Natural killer cell treated with Interleukin-12 subunit alpha and Interleukin-12 subunit beta and Interleukin-15 and Interleukin-18, amount 100 ng/mL, for 72 hours (primary cell): ENCODE data around the gene P4HTM. TPM values are rescaled to one million over a fixed set of nuclear protein-coding genes. Genes with fewer than 3 reads are reported as not detected.

ENCODE experiments used
- ATAC-seq, 2 donors: fragments of 150-1000 bp; cut with Tn5 transposase in 1 of 2; sonication (Bioruptor Pico), chemical (Tn5 transposase) in 1 of 2; 2 replicates each; pipeline ENCODE4 v1.10.0; 2021
- DNase-seq: peaks from one replicate; pipeline ENCODE4 v3.0.0; 2022; ENCODE audit warnings: low spot score
- H3K27ac Mint-ChIP-seq, 2 donors: 1 replicate in 1 of 2; 2 replicates in 1 of 2; pipeline ENCODE4 v1.8.0; 2022; ENCODE audit warnings: mixed read lengths in 2 of 2, mild to moderate bottlenecking in 1 of 2, moderate library complexity in 1 of 2
- H3K27me3 Mint-ChIP-seq, 2 donors: 1 replicate in 1 of 2; 2 replicates in 1 of 2; pipeline ENCODE4 v1.8.0; 2022; ENCODE audit warnings: mixed read lengths in 2 of 2
- H3K36me3 Mint-ChIP-seq: one replicate; pipeline ENCODE4 v1.8.0; 2022; ENCODE audit warnings: mixed read lengths
- H3K4me1 Mint-ChIP-seq, 2 donors: 1 replicate in 1 of 2; 2 replicates in 1 of 2; pipeline ENCODE4 v1.8.0; 2022; ENCODE audit warnings: low read depth in 2 of 2, mixed read lengths in 2 of 2, mild to moderate bottlenecking in 1 of 2
- H3K4me3 Mint-ChIP-seq: one replicate; pipeline ENCODE4 v1.8.0; 2022; ENCODE audit warnings: mixed read lengths
- H3K9me3 Mint-ChIP-seq: 2 replicates; pipeline ENCODE4 v1.8.0; 2022; ENCODE audit warnings: mixed read lengths
- total RNA-seq, 2 donors: library from RNA; stranded (reverse); gene quantifications; one replicate each; pipeline ENCODE4 v1.2.3, GENCODE V29; 2022

P4HTM gene
- total RNA-seq, 2 donors from 2014 or later, result 23.2 to 34.7 TPM

DNA sequence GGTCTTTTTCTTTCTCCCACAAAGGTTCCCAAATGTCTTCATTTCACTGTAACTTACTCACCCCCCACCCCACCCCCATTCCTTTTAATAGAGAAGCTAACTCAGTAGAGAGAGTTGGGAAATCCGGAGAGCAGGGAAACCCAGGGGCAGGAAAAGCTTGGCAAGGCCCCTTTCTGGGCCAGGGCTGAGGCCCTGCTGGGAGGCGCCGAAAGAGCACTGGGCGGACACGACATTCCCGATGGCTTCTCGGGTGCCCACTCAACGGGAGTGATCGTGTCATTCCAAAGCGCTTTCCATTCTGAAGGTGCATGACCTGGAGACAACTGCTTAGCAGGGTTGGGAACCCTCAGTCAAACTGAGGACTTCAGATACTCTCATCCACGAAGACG, 29.9 kb downstream of the P4HTM start:
- Mint-ChIP-seq H3K4me3 (peak overlapping the region; percentile 93), H3K36me3 (peaks cover 4% of the 10 kb centered on the region), H3K4me1 (peaks cover 23% of the 10 kb centered on the region in 2 donors)

DNA sequence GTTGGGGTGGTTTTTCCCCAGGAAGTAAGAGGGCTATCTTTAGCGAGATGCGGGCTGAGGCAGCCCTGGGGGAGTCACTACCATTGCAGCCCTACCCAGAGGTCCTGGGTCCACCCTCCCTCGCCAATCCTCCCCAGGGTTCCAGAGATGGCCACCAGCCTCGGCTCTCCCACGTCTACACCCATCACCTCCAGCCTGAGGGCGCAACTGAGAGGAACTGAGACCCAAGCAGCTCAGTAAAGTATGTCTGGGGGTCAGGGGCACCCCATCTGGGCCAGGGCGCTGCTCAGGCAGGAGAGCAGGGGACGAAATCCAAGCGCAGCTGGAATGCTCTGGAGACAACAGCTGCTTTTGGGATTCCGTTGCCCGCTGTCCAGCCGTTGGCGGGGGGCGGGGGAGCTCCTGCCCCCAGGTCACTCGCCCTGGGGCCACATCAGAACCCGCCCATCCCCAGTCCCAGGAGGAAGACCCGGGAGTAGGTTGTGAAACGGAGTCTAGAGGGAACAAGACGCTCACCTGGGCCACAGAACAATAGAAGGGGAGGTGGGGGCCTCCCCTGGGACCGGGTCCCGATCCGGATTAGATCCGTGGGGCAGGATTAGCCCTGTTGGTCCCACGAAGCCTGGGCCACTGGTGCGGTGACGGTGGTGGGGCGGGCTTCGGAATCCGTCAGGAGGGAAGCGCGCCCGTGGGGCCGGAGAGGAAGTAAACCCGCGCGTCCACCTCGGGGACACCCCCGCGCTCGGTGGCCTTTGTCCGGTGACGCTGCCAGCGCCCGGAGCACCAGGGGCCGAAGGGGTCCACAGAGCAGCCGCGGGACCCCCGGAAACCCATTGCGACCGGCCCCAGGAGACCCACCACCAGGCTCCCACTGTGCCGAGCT, 30.5 kb downstream of the P4HTM start:
- peaks cover 4% of the 10 kb centered on the region for H3K36me3 Mint-ChIP-seq
- ATAC-seq, result peak in 1 of 2 donors; percentile 2
- peak overlapping the region; percentile 93 for H3K4me3 Mint-ChIP-seq
- H3K9me3 Mint-ChIP-seq, result no peaks in the 10 kb centered on the region
- peak overlapping the region; percentile 86 to 97 for H3K27ac Mint-ChIP-seq
- H3K4me1 Mint-ChIP-seq, result peaks cover 25 to 26% of the 10 kb centered on the region in 2 donors
- no peaks in the 10 kb centered on the region for H3K27me3 Mint-ChIP-seq
- DNase-seq, result peak; percentile 80

More for the DNA sequence above, 29.9 kb downstream of the P4HTM start:
- Mint-ChIP-seq H3K9me3 (no peaks in the 10 kb centered on the region), H3K27me3 (no peaks in the 10 kb centered on the region), H3K27ac (peak overlapping the region; percentile 86 to 97)
- ATAC-seq (no peak), DNase-seq (no peak)

DNA sequence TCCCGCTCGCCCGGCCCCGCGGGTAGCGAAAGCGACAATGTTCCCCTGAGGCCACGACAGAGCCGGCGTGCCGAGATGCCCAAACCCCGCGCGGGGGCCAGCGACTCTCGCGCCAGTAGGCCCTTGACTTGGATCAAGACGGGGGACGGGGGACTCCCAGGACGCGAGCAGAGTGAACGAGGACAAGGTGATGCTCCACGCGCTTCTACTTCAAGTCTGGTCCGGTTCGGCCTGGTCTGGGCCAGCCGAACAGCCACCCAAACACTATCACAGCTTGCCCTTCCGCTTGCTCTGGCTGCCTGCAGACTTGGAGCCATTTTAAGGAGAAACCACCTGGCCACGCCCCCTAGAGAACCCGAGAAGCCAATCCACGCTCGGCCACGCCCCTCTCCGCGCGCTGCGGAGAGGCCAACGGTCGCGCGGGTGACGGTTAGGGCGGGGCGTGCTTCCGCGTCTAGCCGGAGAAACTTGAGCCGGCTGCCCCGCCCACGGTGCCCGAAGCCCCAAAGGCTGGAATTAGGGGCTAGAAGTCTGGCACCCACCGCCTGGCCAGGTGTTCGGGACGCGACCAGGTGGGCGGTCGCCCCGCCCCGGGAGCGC, 31.3 kb downstream of the P4HTM start:
- H3K4me1 Mint-ChIP-seq, result peaks cover 28 to 30% of the 10 kb centered on the region in 2 donors
- peak; percentile 84 to 90 for ATAC-seq
- no peaks in the 10 kb centered on the region for H3K27me3 Mint-ChIP-seq
- no peaks in the 10 kb centered on the region for H3K9me3 Mint-ChIP-seq
- peak overlapping the region; percentile 86 to 97 for H3K27ac Mint-ChIP-seq
- DNase-seq, result peak; percentile 99
- H3K4me3 Mint-ChIP-seq, result peak overlapping the region; percentile 93
- peaks cover 4% of the 10 kb centered on the region for H3K36me3 Mint-ChIP-seq

DNA sequence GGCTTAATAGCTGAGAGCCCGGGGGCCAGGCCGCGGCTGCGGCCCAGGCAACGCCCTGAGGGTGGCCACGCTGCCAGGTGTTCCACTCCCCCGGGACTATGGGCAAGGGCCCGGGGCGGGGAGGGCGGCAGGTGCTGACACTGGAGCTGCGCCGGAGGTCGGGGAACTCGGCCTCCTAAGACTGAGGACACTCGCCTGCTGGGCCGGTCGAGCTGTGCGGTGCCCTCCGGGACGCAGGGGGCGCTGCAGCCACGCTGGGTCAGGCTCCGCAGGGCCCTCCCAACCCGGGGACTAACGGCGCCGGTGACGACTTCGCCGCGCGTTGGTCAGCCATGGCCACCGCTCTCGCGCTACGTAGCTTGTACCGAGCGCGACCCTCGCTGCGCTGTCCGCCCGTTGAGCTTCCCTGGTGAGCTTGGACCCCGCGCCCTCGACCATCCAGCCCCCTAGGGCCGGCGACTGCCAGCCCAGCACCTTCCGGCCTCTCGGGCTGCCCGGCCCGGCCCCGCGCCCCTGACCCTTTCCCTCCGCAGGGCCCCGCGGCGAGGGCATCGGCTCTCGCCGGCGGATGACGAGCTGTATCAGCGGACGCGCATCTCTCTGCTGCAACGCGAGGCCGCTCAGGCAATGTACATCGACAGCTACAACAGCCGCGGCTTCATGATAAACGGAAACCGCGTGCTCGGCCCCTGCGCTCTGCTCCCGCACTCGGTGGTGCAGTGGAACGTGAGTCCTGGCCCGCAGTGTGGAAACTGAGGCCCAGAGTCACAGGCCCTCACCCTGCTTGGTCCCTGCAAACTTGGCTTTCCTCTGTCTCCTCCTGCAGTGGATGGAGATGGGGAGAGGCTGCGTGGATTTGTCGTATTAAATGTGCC, 32.0 kb downstream of the P4HTM start, which contains the start of gene NDUFAF3:
TSS of gene NDUFAF3 (plus strand) at position 309 of the 875 bp plus-strand sequence. CDS start at position 333, 24 bp downstream.
- peaks cover 31 to 33% of the 10 kb centered on the region in 2 donors for H3K4me1 Mint-ChIP-seq
- peak within 1 kb of the TSS; percentile 93 for H3K4me3 Mint-ChIP-seq
- no peaks in the 10 kb centered on the region for H3K9me3 Mint-ChIP-seq
- peaks cover 8% of the 10 kb centered on the region for H3K36me3 Mint-ChIP-seq
- H3K27ac Mint-ChIP-seq, result peak within 1 kb of the TSS; percentile 86 to 97
- DNase-seq (peak; percentile 95), ATAC-seq (peak; percentile 86 to 87)
- no peaks in the 10 kb centered on the region for H3K27me3 Mint-ChIP-seq

DNA sequence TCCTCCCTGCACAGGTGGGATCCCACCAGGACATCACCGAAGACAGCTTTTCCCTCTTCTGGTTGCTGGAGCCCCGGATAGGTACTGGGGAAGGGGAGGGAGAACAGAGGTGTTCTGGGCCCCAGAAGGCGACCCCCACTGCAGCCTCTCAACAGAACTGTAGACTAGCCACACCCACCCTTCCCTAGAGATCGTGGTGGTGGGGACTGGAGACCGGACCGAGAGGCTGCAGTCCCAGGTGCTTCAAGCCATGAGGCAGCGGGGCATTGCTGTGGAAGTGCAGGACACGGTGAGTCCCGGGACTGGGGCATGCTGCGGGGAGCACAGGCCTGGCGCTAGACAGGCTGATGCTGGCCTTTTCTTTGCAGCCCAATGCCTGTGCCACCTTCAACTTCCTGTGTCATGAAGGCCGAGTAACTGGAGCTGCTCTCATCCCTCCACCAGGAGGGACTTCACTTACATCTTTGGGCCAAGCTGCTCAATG, 32.7 kb downstream of the P4HTM start:
- H3K9me3 Mint-ChIP-seq, result no peaks in the 10 kb centered on the region
- H3K4me1 Mint-ChIP-seq, result peaks cover 36% of the 10 kb centered on the region in 2 donors
- ATAC-seq (no peak), DNase-seq (no peak)
- H3K27me3 Mint-ChIP-seq, result no peaks in the 10 kb centered on the region
- H3K4me3 Mint-ChIP-seq, result peak overlapping the region; percentile 93
- H3K27ac Mint-ChIP-seq, result peak overlapping the region; percentile 86 to 92
- H3K36me3 Mint-ChIP-seq, result peaks cover 12% of the 10 kb centered on the region

DNA sequence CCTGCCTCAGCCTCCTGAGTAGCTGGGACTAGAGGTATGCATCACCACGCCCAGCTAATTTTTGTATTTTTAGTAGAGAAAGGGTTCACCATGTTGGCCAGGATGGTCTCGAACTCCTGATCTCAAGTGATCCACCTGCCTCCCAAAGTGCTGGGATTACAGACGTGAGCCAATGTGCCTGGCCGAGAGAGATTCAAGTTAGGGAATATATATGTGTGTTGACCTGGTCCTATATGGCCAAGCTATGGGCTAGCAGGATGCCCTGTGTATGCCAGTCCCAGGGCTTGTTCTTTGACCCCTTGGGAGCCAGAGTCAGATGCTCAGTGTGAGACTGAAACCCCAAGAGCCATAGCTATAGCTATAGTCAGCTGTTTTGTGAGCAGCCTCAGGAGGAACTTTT, 33.7 kb downstream of the P4HTM start:
- DNase-seq (no peak), ATAC-seq (no peak)
- H3K27ac Mint-ChIP-seq, result peak overlapping the region; percentile 86 to 92
- peaks cover 22% of the 10 kb centered on the region for H3K36me3 Mint-ChIP-seq
- peak overlapping the region; percentile 93 for H3K4me3 Mint-ChIP-seq
- H3K4me1 Mint-ChIP-seq, result peaks cover 42 to 45% of the 10 kb centered on the region in 2 donors
- H3K27me3 Mint-ChIP-seq, result no peaks in the 10 kb centered on the region
- H3K9me3 Mint-ChIP-seq, result no peaks in the 10 kb centered on the region

DNA sequence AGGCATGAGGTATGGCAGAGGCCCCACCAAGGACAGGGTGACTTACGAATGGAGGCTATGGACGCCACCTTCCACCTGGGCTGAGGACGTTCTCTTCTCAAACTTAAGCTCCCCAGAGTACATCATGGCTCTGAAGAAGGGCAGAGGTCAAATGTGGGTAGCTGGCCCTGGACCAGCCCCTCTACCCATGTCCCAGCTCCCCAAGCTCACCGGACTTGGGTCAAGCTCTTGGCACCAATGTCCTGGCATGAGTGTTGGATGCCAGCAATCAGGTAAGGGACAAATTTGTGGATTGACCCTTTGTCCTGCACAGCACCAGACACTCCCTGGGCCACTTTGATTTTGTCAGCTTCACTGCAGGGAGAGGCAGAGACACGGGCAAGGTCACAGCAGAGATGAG, 34.4 kb downstream of the P4HTM start:
- Mint-ChIP-seq H3K4me3 (peak overlapping the region; percentile 34), H3K4me1 (peaks cover 45 to 49% of the 10 kb centered on the region in 2 donors), H3K27me3 (no peaks in the 10 kb centered on the region), H3K27ac (peak overlapping the region; percentile 86 to 92), H3K36me3 (peaks cover 22% of the 10 kb centered on the region), H3K9me3 (no peaks in the 10 kb centered on the region)
- DNase-seq (no peak), ATAC-seq (no peak)

DNA sequence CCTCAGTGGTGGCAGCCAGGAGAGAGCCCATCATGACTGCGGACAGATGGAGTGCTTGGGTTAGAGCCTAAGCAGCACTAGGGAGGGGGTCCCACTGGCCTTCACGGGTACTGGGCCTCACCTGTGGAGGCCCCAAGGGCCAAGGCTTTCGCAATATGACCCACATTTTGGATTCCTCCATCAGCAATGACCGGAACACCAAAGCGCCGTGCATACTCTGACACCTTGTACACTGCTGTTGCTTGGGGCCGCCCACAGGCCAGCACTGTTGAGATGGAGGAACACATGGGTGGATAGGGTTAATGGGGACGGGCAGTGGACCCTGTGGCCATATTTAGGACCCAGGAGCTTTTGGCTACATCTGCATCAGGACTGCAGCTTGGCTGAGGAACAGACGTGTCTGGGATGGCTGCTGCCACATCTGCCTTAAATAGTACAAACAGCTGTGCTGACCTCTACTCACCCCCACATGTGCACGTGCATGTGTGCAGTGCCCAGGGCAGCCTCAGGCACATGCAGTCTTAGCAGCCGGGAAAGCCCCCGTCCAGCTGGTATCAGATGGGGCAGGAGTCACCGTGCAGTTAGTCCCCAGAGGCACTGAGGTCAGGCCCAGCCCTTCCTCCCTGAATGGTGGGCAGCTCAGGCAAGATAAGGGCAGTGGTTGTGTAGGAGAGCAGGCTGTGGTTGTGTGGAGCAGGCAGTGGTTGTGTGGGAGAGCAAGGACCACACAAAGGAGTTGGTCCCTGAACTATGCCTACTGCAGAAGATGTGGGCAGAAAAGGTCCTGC, 35.2 kb downstream of the P4HTM start:
- Mint-ChIP-seq H3K27me3 (no peaks in the 10 kb centered on the region), H3K4me3 (peak overlapping the region; percentile 45), H3K27ac (peak overlapping the region in 1 of 2 donors; percentile 31), H3K9me3 (no peaks in the 10 kb centered on the region), H3K4me1 (peaks cover 47 to 53% of the 10 kb centered on the region in 2 donors), H3K36me3 (peaks cover 22% of the 10 kb centered on the region)
- no peak for DNase-seq
- no peak for ATAC-seq

DNA sequence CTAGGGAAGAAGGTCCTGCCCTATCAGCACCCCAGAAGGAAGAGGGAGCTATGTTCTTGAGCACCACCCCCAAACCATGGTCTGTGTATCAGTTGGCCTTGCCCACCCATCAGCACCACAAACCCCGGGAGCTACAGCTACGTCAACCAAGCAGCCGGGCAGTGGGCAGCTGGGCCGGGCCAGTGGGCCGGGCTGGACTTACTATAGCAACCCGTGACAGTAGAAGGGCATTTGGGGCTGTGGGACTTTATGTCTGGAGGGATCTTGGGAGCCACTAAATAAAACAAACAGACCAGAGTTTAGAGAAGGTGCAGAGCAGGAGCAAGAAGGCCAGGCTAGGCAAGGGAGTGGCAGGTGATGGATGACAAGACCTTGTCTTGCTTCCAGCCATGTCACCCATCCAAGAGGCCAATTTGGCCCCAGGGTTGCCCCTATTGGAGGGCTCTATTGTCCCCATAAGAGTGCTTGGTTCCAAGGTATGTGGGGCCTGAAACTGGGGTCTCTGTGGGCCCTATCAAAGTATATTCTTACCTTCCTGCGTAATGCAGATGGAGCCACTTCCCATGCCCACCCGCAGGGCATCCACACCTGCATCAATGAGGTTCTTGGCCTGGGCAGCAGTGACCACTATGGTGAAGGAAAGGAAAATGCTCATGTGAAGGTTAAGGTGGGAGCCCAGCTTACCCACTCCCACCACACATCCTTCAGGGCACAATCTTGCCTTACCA, 35.9 kb downstream of the P4HTM start:
- no peak for DNase-seq
- no peak for ATAC-seq
- Mint-ChIP-seq H3K4me1 (peaks cover 47 to 53% of the 10 kb centered on the region in 2 donors), H3K27ac (peak overlapping the region in 1 of 2 donors; percentile 31), H3K27me3 (no peaks in the 10 kb centered on the region), H3K9me3 (no peaks in the 10 kb centered on the region), H3K4me3 (peak overlapping the region; percentile 94), H3K36me3 (peaks cover 22% of the 10 kb centered on the region)

DNA sequence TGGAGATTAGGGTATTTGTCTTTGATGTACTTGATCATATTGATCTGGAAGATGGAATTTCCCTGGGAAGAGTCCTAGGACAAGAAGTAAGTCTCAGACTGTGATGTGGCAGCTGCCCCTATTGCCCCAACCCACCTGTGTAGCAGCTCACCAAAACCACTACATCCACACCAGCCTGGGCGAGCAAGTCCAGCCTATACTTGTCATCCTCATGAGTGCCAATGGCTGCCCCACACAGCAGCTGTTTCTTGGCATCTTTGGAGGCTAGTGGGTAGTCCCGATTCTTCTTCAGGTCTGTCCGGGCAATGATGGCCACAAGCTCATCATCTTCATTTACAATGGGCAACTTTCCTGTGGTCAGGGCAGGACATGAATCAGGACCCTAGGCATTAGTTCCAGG, 36.5 kb downstream of the P4HTM start:
- DNase-seq, result no peak
- Mint-ChIP-seq H3K36me3 (peaks cover 25% of the 10 kb centered on the region), H3K27ac (peak overlapping the region; percentile 88 to 99), H3K27me3 (no peaks in the 10 kb centered on the region), H3K4me3 (peak overlapping the region; percentile 94), H3K9me3 (no peaks in the 10 kb centered on the region), H3K4me1 (peaks cover 44 to 48% of the 10 kb centered on the region in 2 donors)
- no peak for ATAC-seq

DNA sequence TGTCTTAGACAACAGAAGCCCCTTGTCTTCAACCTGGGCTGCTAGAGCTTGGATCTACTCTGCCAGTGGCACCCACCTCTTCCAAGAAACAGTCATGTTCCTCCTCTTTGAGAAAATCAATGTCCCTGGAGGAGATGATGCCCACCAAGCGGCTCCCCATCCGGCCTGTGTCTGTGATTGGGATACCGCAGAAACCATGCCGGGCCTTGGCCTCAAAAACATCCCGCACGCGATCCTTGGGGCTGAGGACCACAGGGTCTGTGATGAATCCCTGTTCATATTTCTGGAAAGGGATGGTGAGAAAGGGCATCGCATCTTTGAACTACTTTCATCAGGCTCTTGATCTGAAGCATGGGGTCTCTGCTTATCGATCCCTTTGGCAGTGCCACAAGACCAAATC, 37.6 kb downstream of the P4HTM start:
- ATAC-seq, result no peak

DNA sequence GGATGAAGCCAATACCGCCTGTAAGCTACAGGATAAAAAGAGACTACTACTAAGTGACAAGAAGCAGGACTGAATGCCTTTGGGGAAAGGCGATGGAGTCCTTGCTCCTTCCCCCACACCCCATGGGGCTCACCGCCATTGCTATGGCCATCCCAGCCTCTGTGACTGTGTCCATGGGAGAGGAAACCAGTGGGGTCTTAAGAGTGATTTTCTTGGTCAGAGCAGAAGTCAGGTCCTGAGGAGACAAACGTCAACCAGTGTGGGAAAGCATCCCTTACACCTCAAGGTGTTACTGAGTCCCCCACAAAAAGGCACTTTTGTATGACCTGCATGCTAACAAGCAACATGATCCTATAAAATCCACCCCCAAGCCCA, 38.2 kb downstream of the P4HTM start:
- Mint-ChIP-seq H3K9me3 (no peaks in the 10 kb centered on the region), H3K27ac (peak overlapping the region; percentile 88 to 99), H3K27me3 (no peaks in the 10 kb centered on the region), H3K4me3 (peak overlapping the region; percentile 94), H3K4me1 (peaks cover 39 to 40% of the 10 kb centered on the region in 2 donors), H3K36me3 (peaks cover 34% of the 10 kb centered on the region)
- no peak for ATAC-seq
- DNase-seq, result no peak

More for the DNA sequence above, 37.6 kb downstream of the P4HTM start:
- no peak for DNase-seq
- no peaks in the 10 kb centered on the region for H3K9me3 Mint-ChIP-seq
- peaks cover 44% of the 10 kb centered on the region in 2 donors for H3K4me1 Mint-ChIP-seq
- no peaks in the 10 kb centered on the region for H3K27me3 Mint-ChIP-seq
- H3K4me3 Mint-ChIP-seq, result peak overlapping the region; percentile 94
- H3K27ac Mint-ChIP-seq, result peak overlapping the region; percentile 88 to 99
- H3K36me3 Mint-ChIP-seq, result peaks cover 34% of the 10 kb centered on the region
